ENCODE measurements around the gene PLA2G4B. TPM values are rescaled to one million over a fixed set of nuclear protein-coding genes. Genes with fewer than 3 reads are reported as not detected.

PLA2G4B gene
- total RNA-seq, 2 experiments from 2014 or later = 9.0 to 9.7 TPM

- H3K27me3 Mint-ChIP-seq (ENCODE audit: low read depth) = no peaks in the 10 kb centered on the region
- H3K4me3 Mint-ChIP-seq = no peak overlapping the region
- no peaks in the 10 kb centered on the region for H3K9me3 Mint-ChIP-seq
- H3K27ac Mint-ChIP-seq = peak overlapping the region; percentile 65
- CTCF ChIA-PET = interaction anchor here (0.8 to 1.6 kb wide), 5 partner anchors 10 to 91 kb away, joined by 3 to 6 read pairs (median 5); no protein-coding TSS in a partner anchor
- DNase-seq = peak; percentile 79
- no peaks in the 10 kb centered on the region for H3K36me3 Mint-ChIP-seq (ENCODE audit: low read depth)
- peaks cover 8% of the 10 kb centered on the region for H3K4me1 Mint-ChIP-seq (ENCODE audit: low read depth)
- intact Hi-C loops (cut with micrococcal nuclease) = no loop called here
Observed at GRCh38 chr15:41870689-41871081, 32.0 kb downstream of the PLA2G4B start.

DNA sequence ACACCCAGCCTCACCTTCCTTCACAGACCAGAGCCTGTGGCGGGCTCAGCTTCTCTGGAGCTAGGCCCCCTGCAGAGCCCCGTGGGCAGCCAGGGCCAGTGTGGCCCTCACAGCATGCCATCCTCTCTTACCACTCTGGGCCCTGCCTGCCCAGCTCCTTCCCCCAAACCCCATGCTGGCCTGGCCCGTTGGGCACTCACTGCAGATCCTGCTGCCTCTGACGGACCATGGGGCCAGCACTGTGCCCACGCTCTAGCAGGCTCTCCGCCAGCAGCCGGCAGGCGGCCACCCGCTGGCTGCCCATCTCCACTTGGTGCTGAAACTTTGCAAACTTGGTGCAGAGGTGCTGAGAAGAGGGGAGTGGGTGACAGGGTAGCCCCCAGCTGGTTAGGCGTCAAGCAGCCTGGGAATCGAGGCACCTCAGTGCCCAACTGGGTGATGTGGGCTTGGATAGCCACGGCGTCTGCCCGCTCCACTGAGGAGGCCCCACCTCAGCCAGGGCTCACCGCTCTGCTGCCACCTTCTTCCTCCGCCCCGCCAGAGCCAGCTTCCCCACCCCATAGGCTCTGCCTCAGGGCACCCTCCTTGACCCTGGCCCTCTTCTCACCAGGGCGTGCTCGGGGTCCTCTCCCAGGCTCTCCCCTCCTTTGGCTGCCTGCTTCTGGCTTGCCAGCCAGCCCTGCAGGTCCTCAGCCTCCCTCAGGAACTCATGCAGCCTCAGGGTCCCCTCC lies 32.7 kb downstream of the PLA2G4B start:
- intact Hi-C loops (cut with micrococcal nuclease) = no loop called here

DNA sequence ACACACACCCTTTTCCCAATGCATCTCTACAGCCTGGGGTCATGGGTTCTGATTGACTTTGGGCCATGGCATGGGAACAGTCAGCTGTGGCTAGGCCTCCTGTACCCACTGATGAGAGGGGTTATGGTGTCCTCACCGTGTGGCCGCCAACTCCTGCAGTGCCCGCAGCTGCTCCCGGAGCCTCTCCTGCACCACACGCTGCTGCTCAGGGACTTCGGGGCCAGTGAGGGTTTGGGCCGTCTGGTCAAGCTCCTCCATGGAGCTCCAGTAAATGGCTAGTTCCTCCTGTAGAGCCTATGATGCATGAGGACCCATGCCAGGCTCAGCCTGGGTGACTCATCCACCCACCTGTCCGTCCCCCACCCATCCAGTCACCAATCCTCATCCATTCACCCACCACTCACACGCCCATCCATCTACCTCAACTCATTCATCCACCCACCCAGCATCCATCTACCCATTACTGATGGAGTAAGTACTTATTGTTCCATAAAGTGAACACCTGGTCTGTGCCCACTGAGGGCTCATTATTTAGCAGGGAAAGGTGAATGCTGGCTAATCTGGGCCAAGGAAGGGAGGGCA lies 33.6 kb downstream of the PLA2G4B start:
- intact Hi-C loops (cut with micrococcal nuclease) = no loop called here
- no peaks in the 10 kb centered on the region for H3K36me3 Mint-ChIP-seq (ENCODE audit: low read depth)
- H3K27me3 Mint-ChIP-seq (ENCODE audit: low read depth) = no peaks in the 10 kb centered on the region
- DNase-seq = no peak
- no peak overlapping the region for H3K27ac Mint-ChIP-seq
- peaks cover 8% of the 10 kb centered on the region for H3K4me1 Mint-ChIP-seq (ENCODE audit: low read depth)
- CTCF ChIA-PET = no interaction called here
- no peak overlapping the region for H3K4me3 Mint-ChIP-seq
- no peaks in the 10 kb centered on the region for H3K9me3 Mint-ChIP-seq

More for the DNA sequence above, 32.7 kb downstream of the PLA2G4B start:
- no peak overlapping the region for H3K27ac Mint-ChIP-seq
- no peak overlapping the region for H3K4me3 Mint-ChIP-seq
- no peaks in the 10 kb centered on the region for H3K9me3 Mint-ChIP-seq
- no peaks in the 10 kb centered on the region for H3K27me3 Mint-ChIP-seq (ENCODE audit: low read depth)
- CTCF ChIA-PET = interaction anchor here (0.8 to 1.6 kb wide), 5 partner anchors 10 to 91 kb away, joined by 3 to 6 read pairs (median 5); no protein-coding TSS in a partner anchor
- peaks cover 8% of the 10 kb centered on the region for H3K4me1 Mint-ChIP-seq (ENCODE audit: low read depth)
- no peak for DNase-seq
- H3K36me3 Mint-ChIP-seq (ENCODE audit: low read depth) = no peaks in the 10 kb centered on the region

GRCh38 chr15:41873711-41874110 lies 35.1 kb downstream of the PLA2G4B start:
- no peak for DNase-seq
- Mint-ChIP-seq H3K9me3 (no peaks in the 10 kb centered on the region), H3K4me3 (no peak overlapping the region), H3K4me1 (ENCODE audit: low read depth) (peaks cover 8% of the 10 kb centered on the region), H3K36me3 (ENCODE audit: low read depth) (no peaks in the 10 kb centered on the region), H3K27me3 (ENCODE audit: low read depth) (no peaks in the 10 kb centered on the region), H3K27ac (no peak overlapping the region)
- intact Hi-C loops (cut with micrococcal nuclease) = no loop called here
- CTCF ChIA-PET = interaction anchor here (0.7 kb wide), 1 partner anchor 62 kb away, joined by 3 read pairs; no protein-coding TSS in a partner anchor

GRCh38 chr15:41874736-41875135 lies 36.1 kb downstream of the PLA2G4B start:
- peaks cover 8% of the 10 kb centered on the region for H3K4me1 Mint-ChIP-seq (ENCODE audit: low read depth)
- no peak overlapping the region for H3K27ac Mint-ChIP-seq
- intact Hi-C loops (cut with micrococcal nuclease) = no loop called here
- CTCF ChIA-PET = no interaction called here
- DNase-seq = no peak
- H3K27me3 Mint-ChIP-seq (ENCODE audit: low read depth) = no peaks in the 10 kb centered on the region
- H3K9me3 Mint-ChIP-seq = no peaks in the 10 kb centered on the region
- no peak overlapping the region for H3K4me3 Mint-ChIP-seq
- H3K36me3 Mint-ChIP-seq (ENCODE audit: low read depth) = no peaks in the 10 kb centered on the region

- H3K27me3 Mint-ChIP-seq (ENCODE audit: low read depth) = peaks cover under 1% of the 10 kb centered on the region
- CTCF ChIA-PET = interaction anchor here (0.7 to 0.9 kb wide), 3 partner anchors 15 to 65 kb away, joined by 3 read pairs; no protein-coding TSS in a partner anchor
- H3K9me3 Mint-ChIP-seq = no peaks in the 10 kb centered on the region
- intact Hi-C loops (cut with micrococcal nuclease) = no loop called here
- no peak for DNase-seq
- H3K4me1 Mint-ChIP-seq (ENCODE audit: low read depth) = peaks cover 2% of the 10 kb centered on the region
- H3K36me3 Mint-ChIP-seq (ENCODE audit: low read depth) = no peaks in the 10 kb centered on the region
- no peak overlapping the region for H3K4me3 Mint-ChIP-seq
- H3K27ac Mint-ChIP-seq = no peak overlapping the region
Observed at GRCh38 chr15:41876007-41876406, 37.4 kb downstream of the PLA2G4B start.

- no peak for DNase-seq
Observed at GRCh38 chr15:41876689-41877088, 38.0 kb downstream of the PLA2G4B start.

GRCh38 chr15:41877631-41878354 lies 39.1 kb downstream of the PLA2G4B start:
- H3K27ac Mint-ChIP-seq = no peak overlapping the region
- H3K4me1 Mint-ChIP-seq (ENCODE audit: low read depth) = peaks cover 8% of the 10 kb centered on the region
- intact Hi-C loops (cut with micrococcal nuclease) = no loop called here
- no peak for DNase-seq
- no peaks in the 10 kb centered on the region for H3K36me3 Mint-ChIP-seq (ENCODE audit: low read depth)
- peaks cover 10% of the 10 kb centered on the region for H3K27me3 Mint-ChIP-seq (ENCODE audit: low read depth)
- no peak overlapping the region for H3K4me3 Mint-ChIP-seq
- H3K9me3 Mint-ChIP-seq = no peaks in the 10 kb centered on the region
- CTCF ChIA-PET = no interaction called here

More at GRCh38 chr15:41876689-41877088, 38.0 kb downstream of the PLA2G4B start:
- Mint-ChIP-seq H3K9me3 (no peaks in the 10 kb centered on the region), H3K4me1 (ENCODE audit: low read depth) (peaks cover 4% of the 10 kb centered on the region), H3K4me3 (no peak overlapping the region), H3K27me3 (ENCODE audit: low read depth) (peaks cover 6% of the 10 kb centered on the region), H3K36me3 (ENCODE audit: low read depth) (no peaks in the 10 kb centered on the region), H3K27ac (no peak overlapping the region)
- CTCF ChIA-PET = interaction anchor here (0.7 to 0.9 kb wide), 3 partner anchors 16 to 65 kb away, joined by 3 read pairs; no protein-coding TSS in a partner anchor
- intact Hi-C loops (cut with micrococcal nuclease) = no loop called here

DNA sequence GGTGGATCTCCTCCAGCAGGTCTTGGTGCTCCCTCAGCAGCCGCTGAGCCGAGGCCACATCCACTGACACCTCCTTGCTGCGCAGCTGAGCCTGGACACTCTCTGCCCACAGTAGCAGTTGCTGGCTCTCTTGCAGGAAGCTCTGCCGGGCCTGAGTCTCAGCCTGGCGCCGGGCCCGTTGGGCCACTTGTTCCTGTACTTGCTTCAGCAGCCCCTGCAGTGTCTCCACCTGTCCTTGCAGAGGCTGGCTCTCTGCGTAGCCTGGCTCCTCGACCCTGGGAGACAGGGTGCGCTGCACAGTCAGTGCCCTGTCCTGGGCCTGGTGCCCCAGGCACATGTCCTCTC lies 39.7 kb downstream of the PLA2G4B start:
- CTCF ChIA-PET = no interaction called here
- intact Hi-C loops (cut with micrococcal nuclease) = no loop called here
- peaks cover 11% of the 10 kb centered on the region for H3K27me3 Mint-ChIP-seq (ENCODE audit: low read depth)
- no peak overlapping the region for H3K4me3 Mint-ChIP-seq
- H3K4me1 Mint-ChIP-seq (ENCODE audit: low read depth) = peaks cover 8% of the 10 kb centered on the region
- no peak overlapping the region for H3K27ac Mint-ChIP-seq
- no peak for DNase-seq
- H3K36me3 Mint-ChIP-seq (ENCODE audit: low read depth) = no peaks in the 10 kb centered on the region
- no peaks in the 10 kb centered on the region for H3K9me3 Mint-ChIP-seq

GRCh38 chr15:41879321-41879845 lies 40.7 kb downstream of the PLA2G4B start:
- no peak for DNase-seq

GRCh38 chr15:41880156-41880877 lies 41.7 kb downstream of the PLA2G4B start:
- Mint-ChIP-seq H3K9me3 (no peaks in the 10 kb centered on the region), H3K4me1 (ENCODE audit: low read depth) (peaks cover 8% of the 10 kb centered on the region), H3K27me3 (ENCODE audit: low read depth) (peaks cover 11% of the 10 kb centered on the region), H3K4me3 (no peak overlapping the region), H3K36me3 (ENCODE audit: low read depth) (no peaks in the 10 kb centered on the region), H3K27ac (no peak overlapping the region)
- DNase-seq = no peak
- CTCF ChIA-PET = interaction anchor here (0.8 to 1.7 kb wide), 3 partner anchors 10 to 110 kb away, joined by 3 to 5 read pairs (median 4); no protein-coding TSS in a partner anchor
- intact Hi-C loops (cut with micrococcal nuclease) = no loop called here

More at GRCh38 chr15:41879321-41879845, 40.7 kb downstream of the PLA2G4B start:
- no peak overlapping the region for H3K4me3 Mint-ChIP-seq
- H3K36me3 Mint-ChIP-seq (ENCODE audit: low read depth) = no peaks in the 10 kb centered on the region
- no peak overlapping the region for H3K27ac Mint-ChIP-seq
- H3K27me3 Mint-ChIP-seq (ENCODE audit: low read depth) = peaks cover 11% of the 10 kb centered on the region
- intact Hi-C loops (cut with micrococcal nuclease) = no loop called here
- no peaks in the 10 kb centered on the region for H3K9me3 Mint-ChIP-seq
- H3K4me1 Mint-ChIP-seq (ENCODE audit: low read depth) = peaks cover 8% of the 10 kb centered on the region
- CTCF ChIA-PET = no interaction called here

- peaks cover 8% of the 10 kb centered on the region for H3K4me1 Mint-ChIP-seq (ENCODE audit: low read depth)
- DNase-seq = no peak
Observed at GRCh38 chr15:41881086-41881485, 42.4 kb downstream of the PLA2G4B start.

More at GRCh38 chr15:41881086-41881485, 42.4 kb downstream of the PLA2G4B start:
- Mint-ChIP-seq H3K27me3 (ENCODE audit: low read depth) (peaks cover 11% of the 10 kb centered on the region), H3K4me3 (no peak overlapping the region), H3K27ac (no peak overlapping the region), H3K9me3 (no peaks in the 10 kb centered on the region), H3K36me3 (ENCODE audit: low read depth) (no peaks in the 10 kb centered on the region)
- CTCF ChIA-PET = interaction anchor here (0.8 to 1.7 kb wide), 4 partner anchors 11 to 109 kb away, joined by 3 to 5 read pairs (median 4); no protein-coding TSS in a partner anchor
- intact Hi-C loops (cut with micrococcal nuclease) = no loop called here

Measured in activated naive CD4-positive, alpha-beta T cell treated with anti-CD3 and anti-CD28 coated beads for 36 hours (primary cell).